HFFc6 (cell line): ENCODE measurements around the gene CCDC97. TPM values are rescaled to one million over a fixed set of nuclear protein-coding genes. Genes with fewer than 3 reads are reported as not detected.

Source experiments
- DNase-seq: peaks from one replicate; pipeline ENCODE4 v3.0.0-alpha.2; 2018
- H3K27ac Mint-ChIP-seq: 2 replicates; pipeline ENCODE4 v1.8.0; 2020; ENCODE audit warnings: mild to moderate bottlenecking, mixed read lengths
- H3K27me3 Mint-ChIP-seq: 2 replicates; pipeline ENCODE4 v1.8.0; 2021; ENCODE audit warnings: mild to moderate bottlenecking, moderate library complexity, mixed read lengths; ENCODE audit not compliant: insufficient read depth
- H3K36me3 Mint-ChIP-seq: 2 replicates; pipeline ENCODE4 v1.8.0; 2021; ENCODE audit warnings: low read depth, mixed read lengths
- H3K4me1 Mint-ChIP-seq: 2 replicates; pipeline ENCODE4 v1.8.0; 2020; ENCODE audit warnings: low read depth, mixed read lengths
- H3K4me3 Mint-ChIP-seq: 2 replicates; pipeline ENCODE4 v1.8.0; 2020; ENCODE audit warnings: mild to moderate bottlenecking, moderate library complexity, mixed read lengths
- H3K9me3 Mint-ChIP-seq: 2 replicates; pipeline ENCODE4 v1.8.0; 2020; ENCODE audit warnings: mild to moderate bottlenecking, mixed read lengths
- CTCF ChIP-seq: fragments of 200-600 bp; sonication (generic); IDR thresholded peaks from 2 replicates; pipeline ENCODE4 v1.5.0; 2021; ENCODE audit warnings: antibody characterized with exemption, mild to moderate bottlenecking
- long read RNA-seq: library from polyadenylated mRNA; unstranded; transcript quantifications from one replicate; pipeline ENCODE4 v2.0.0, GENCODE V29; 2019
- total RNA-seq, 6 experiments: library from RNA; stranded (reverse); fragmentation: NEBNext Ultra II Directional; extraction: Animal tissue kit (Norgen Biotek cat#: 25700); gene quantifications; 2 replicates in 1 of 6; 3 replicates in 5 of 6; pipeline ENCODE4 v1.2.3, GENCODE V29; 2021

CCDC97 gene
- total RNA-seq = 10 to 100 TPM; 15.4 to 19.1 (median 16.8) TPM
- long read RNA-seq, partial matches to known transcripts = 4 of 8 reads
- long read RNA-seq, other reads (novel, unspliced or antisense) = 4 of 8 reads

- Mint-ChIP-seq H3K4me3 (peak within 1 kb of the TSS; percentile 98), H3K27me3 (peaks cover 10% of the 10 kb centered on the region), H3K4me1 (peaks cover 52% of the 10 kb centered on the region), H3K36me3 (peaks cover 26% of the 10 kb centered on the region), H3K9me3 (no peaks in the 10 kb centered on the region), H3K27ac (peak within 1 kb of the TSS; percentile 97)
- DNase-seq = peak; percentile 76
- TF ChIP-seq CTCF = no peak
These were observed at the start of gene CCDC97 for GRCh38 chr19:41310033-41310831. Gene CCDC97 (plus strand): TSS chr19:41310172. CDS start chr19:41310311, 139 bp downstream.

GRCh38 chr19:41261474-41262190, 48.3 kb upstream of the CCDC97 start:
- no peak for TF ChIP-seq CTCF
- H3K4me1 Mint-ChIP-seq = peaks cover 45% of the 10 kb centered on the region
- no peak for DNase-seq
- peak overlapping the region; percentile 94 for H3K4me3 Mint-ChIP-seq
- peak overlapping the region; percentile 98 for H3K27ac Mint-ChIP-seq
- peaks cover 21% of the 10 kb centered on the region for H3K27me3 Mint-ChIP-seq
- peaks cover 40% of the 10 kb centered on the region for H3K36me3 Mint-ChIP-seq
- H3K9me3 Mint-ChIP-seq = no peaks in the 10 kb centered on the region

- DNase-seq = peak; percentile 82
- no peak for TF ChIP-seq CTCF
- Mint-ChIP-seq H3K4me1 (peaks cover 59% of the 10 kb centered on the region), H3K36me3 (peaks cover 42% of the 10 kb centered on the region), H3K27me3 (peaks cover 21% of the 10 kb centered on the region), H3K27ac (peak overlapping the region; percentile 98), H3K9me3 (no peaks in the 10 kb centered on the region), H3K4me3 (peak overlapping the region; percentile 94)
These were observed 46.7 kb upstream of the CCDC97 start for GRCh38 chr19:41263042-41263849.

- TF ChIP-seq CTCF = peak; percentile 64
- peaks cover 54% of the 10 kb centered on the region for H3K4me1 Mint-ChIP-seq
- peak within 1 kb of the TSS; percentile 94 for H3K4me3 Mint-ChIP-seq
- no peaks in the 10 kb centered on the region for H3K9me3 Mint-ChIP-seq
- H3K27me3 Mint-ChIP-seq = peaks cover 21% of the 10 kb centered on the region
- peak within 1 kb of the TSS; percentile 98 for H3K27ac Mint-ChIP-seq
- H3K36me3 Mint-ChIP-seq = peaks cover 36% of the 10 kb centered on the region
- peak; percentile 100 for DNase-seq
These were observed 46.0 kb upstream of the CCDC97 start, which contains the start of gene HNRNPUL1 for GRCh38 chr19:41263850-41264580. Gene HNRNPUL1 (plus strand): TSS chr19:41264372. CDS start chr19:41264504, 132 bp downstream.
